K562 (cell line): ENCODE results near the gene HOXB3. TPM values are rescaled to one million over a fixed set of nuclear protein-coding genes. Genes with fewer than 3 reads are reported as not detected.

ENCODE experiments used
- C11orf30 ChIP-seq: fragments of 450-650 bp; IDR thresholded peaks from 2 replicates; pipeline ENCODE4 v1.6.1; 2016; ENCODE audit warnings: low read depth, mild to moderate bottlenecking
- CBFA2T2 ChIP-seq: fragments of 450-650 bp; conservative IDR thresholded peaks from 2 replicates; pipeline ENCODE4 v1.6.1; 2017; ENCODE audit warnings: mild to moderate bottlenecking
- CBFB ChIP-seq: sonication (generic); formaldehyde crosslinking; IDR thresholded peaks from 2 replicates; pipeline ENCODE4 v1.4.0; 2020; ENCODE audit warnings: mild to moderate bottlenecking, missing genetic modification reagents
- CEBPB ChIP-seq: fragments of 450-650 bp; IDR thresholded peaks from 2 replicates; pipeline ENCODE4 v1.6.1; 2016; ENCODE audit warnings: missing genetic modification characterization, missing compliant biosample characterization
- CREBBP ChIP-seq: IDR thresholded peaks from one replicate; pipeline ENCODE4 v1.6.1; 2012; ENCODE audit warnings: low read depth, mild to moderate bottlenecking, control low read depth, inconsistent platforms, low read length
- CREM ChIP-seq: IDR thresholded peaks from 2 replicates; pipeline ENCODE4 v1.6.1; 2014; ENCODE audit warnings: antibody characterized with exemption, low read depth
- DACH1 ChIP-seq: fragments of 450-650 bp; IDR thresholded peaks from 2 replicates; pipeline ENCODE4 v1.6.1; 2018; ENCODE audit not compliant: partially characterized antibody
- ETV5 ChIP-seq: sonication (generic); formaldehyde crosslinking; IDR thresholded peaks from 2 replicates; pipeline ENCODE4 v1.4.0; 2020; ENCODE audit warnings: low read depth, mild to moderate bottlenecking, missing genetic modification reagents
- FOXA3 ChIP-seq, 2 experiments: fragments of 450-650 bp in 1 of 2; sonication (generic) in 1 of 2; formaldehyde crosslinking; IDR thresholded peaks in 1 of 2; conservative IDR thresholded peaks in 1 of 2; 2 replicates each; pipeline versions ENCODE4 v1.4.0 to v1.8.0; 2020 to 2022; ENCODE audit warnings: mild to moderate bottlenecking in 2 of 2, missing genetic modification reagents in 1 of 2
- FUS ChIP-seq: fragments of 200-400 bp; formaldehyde crosslinking; optimal IDR thresholded peaks from 2 replicates; pipeline ENCODE3; 2017; ENCODE audit warnings: low read depth, low read length
- KHSRP ChIP-seq: fragments of 450-650 bp; IDR thresholded peaks from 2 replicates; pipeline ENCODE4 v1.6.1; 2017
- KLF10 ChIP-seq: fragments of 250-450 bp; sonication (Bioruptor Pico); IDR thresholded peaks from 2 replicates; pipeline ENCODE4 v1.6.1; 2021; ENCODE audit warnings: matching md5 sums
- LARP7 ChIP-seq: fragments of 450-650 bp; IDR thresholded peaks from 2 replicates; pipeline ENCODE4 v1.6.1; 2016
- MEIS2 ChIP-seq: fragments of 450-650 bp; IDR thresholded peaks from 2 replicates; pipeline ENCODE4 v1.6.1; 2014; ENCODE audit warnings: mild to moderate bottlenecking; ENCODE audit not compliant: partially characterized antibody
- NCOR1 ChIP-seq: fragments of 450-650 bp; IDR thresholded peaks from 2 replicates; pipeline ENCODE4 v1.6.1; 2016; ENCODE audit warnings: mild to moderate bottlenecking, moderate library complexity
- NFATC3 ChIP-seq: fragments of 450-650 bp; IDR thresholded peaks from 2 replicates; pipeline ENCODE4 v1.6.1; 2017; ENCODE audit warnings: mild to moderate bottlenecking
- NFE2L1 ChIP-seq: fragments of 450-650 bp; IDR thresholded peaks from 2 replicates; pipeline ENCODE4 v1.6.1; 2016; ENCODE audit warnings: missing genetic modification characterization, low read depth, mild to moderate bottlenecking, missing compliant biosample characterization, moderate library complexity, borderline replicate concordance
- NR2C2 ChIP-seq, 2 experiments: fragments of 200-800 bp in 1 of 2; sonication (Bioruptor generic) in 1 of 2; sonication (generic) in 1 of 2; formaldehyde crosslinking in 1 of 2; IDR thresholded peaks; 2 replicates each; pipeline versions ENCODE4 v1.6.1 to v1.8.0; 2016 to 2022; ENCODE audit warnings: mild to moderate bottlenecking in 1 of 2, missing compliant biosample characterization in 1 of 2, missing genetic modification characterization in 1 of 2, missing genetic modification reagents in 1 of 2
- PTBP1 ChIP-seq: fragments of 200-400 bp; formaldehyde crosslinking; IDR thresholded peaks from 2 replicates; pipeline ENCODE4 v1.6.1; 2017; ENCODE audit warnings: low read depth, low read length
- RB1 ChIP-seq: fragments of 450-650 bp; IDR thresholded peaks from 2 replicates; pipeline ENCODE4 v1.6.1; 2017; ENCODE audit warnings: low read depth, mild to moderate bottlenecking
- SMAD4 ChIP-seq: fragments of 250-450 bp; sonication (Bioruptor Pico); conservative IDR thresholded peaks from 2 replicates; pipeline ENCODE4 v1.8.0; 2021; ENCODE audit warnings: inconsistent platforms, mild to moderate bottlenecking, moderate library complexity
- ZFPM2 ChIP-seq: fragments of 250-450 bp; sonication (Bioruptor Pico); IDR thresholded peaks from 2 replicates; pipeline ENCODE4 v1.5.1; 2022; ENCODE audit warnings: mild to moderate bottlenecking
- ZNF121 ChIP-seq: sonication (generic); formaldehyde crosslinking; conservative IDR thresholded peaks from 2 replicates; pipeline ENCODE4 v1.8.0; 2022; ENCODE audit warnings: missing genetic modification reagents
- ZNF133 ChIP-seq: fragments of 250-450 bp; sonication (Bioruptor Pico); IDR thresholded peaks from 2 replicates; pipeline ENCODE4 v1.4.0; 2020; ENCODE audit warnings: mild to moderate bottlenecking
- ZNF232 ChIP-seq: sonication (generic); formaldehyde crosslinking; IDR thresholded peaks from 2 replicates; pipeline ENCODE4 v1.8.0; 2022; ENCODE audit warnings: mild to moderate bottlenecking, missing genetic modification reagents
- ZNF263 ChIP-seq: sonication (generic); formaldehyde crosslinking; IDR thresholded peaks from 2 replicates; pipeline ENCODE4 v1.8.0; 2022; ENCODE audit warnings: mild to moderate bottlenecking, missing genetic modification reagents, borderline replicate concordance
- polyA plus RNA-seq, 8 experiments: library from polyadenylated mRNA; depleted of rRNA in 4 of 8; stranded (reverse) in 5 of 8; unstranded in 3 of 8; fragments of >200 nt; fragmentation: Nextera tagmentation in 2 of 8; fragmentation: Illumina TruSeq in 1 of 8; extraction: Ambion mirVana in 2 of 8; extraction: Trizol in 1 of 8; gene quantifications; 2 replicates each; pipeline versions ENCODE4 v1.2.1 to v1.2.3, GENCODE V29; 2011 to 2014; ENCODE audit warnings: inconsistent platforms in 1 of 8, missing spikeins in 1 of 8
- total RNA-seq, 7 experiments: library from RNA; depleted of rRNA in 6 of 7; stranded (reverse); fragments of >200 nt in 6 of 7; fragmentation: Illumina TruSeq in 2 of 7; extraction: Trizol in 2 of 7; gene quantifications; 2 replicates each; pipeline versions ENCODE4 v1.2.1 to v1.2.3, GENCODE V29; 2011 to 2021; ENCODE audit warnings: low replicate concordance in 1 of 7
- TF ChIP-seq, protein P1 (sequence below): fragments of 250-450 bp; sonication (Bioruptor Pico); IDR thresholded peaks from 2 replicates; pipeline ENCODE4 v1.4.0; 2020
- TF ChIP-seq, protein P2 (sequence below): sonication (generic); formaldehyde crosslinking; IDR thresholded peaks from 2 replicates; pipeline ENCODE4 v1.8.0; 2022; ENCODE audit warnings: mild to moderate bottlenecking, missing genetic modification reagents
- TF ChIP-seq, protein P3 (sequence below): fragments of 250-450 bp; sonication (Bioruptor Pico); IDR thresholded peaks from 2 replicates; pipeline ENCODE4 v1.6.1; 2021; ENCODE audit warnings: mild to moderate bottlenecking

Gene HOXB3
- total and polyA plus RNA-seq, 9 of the 15 experiments (the other 6 are each of a cell fraction or from before 2014, with no cell fraction given), result 2.4 to 41.3 (median 20.2) TPM

DNA sequence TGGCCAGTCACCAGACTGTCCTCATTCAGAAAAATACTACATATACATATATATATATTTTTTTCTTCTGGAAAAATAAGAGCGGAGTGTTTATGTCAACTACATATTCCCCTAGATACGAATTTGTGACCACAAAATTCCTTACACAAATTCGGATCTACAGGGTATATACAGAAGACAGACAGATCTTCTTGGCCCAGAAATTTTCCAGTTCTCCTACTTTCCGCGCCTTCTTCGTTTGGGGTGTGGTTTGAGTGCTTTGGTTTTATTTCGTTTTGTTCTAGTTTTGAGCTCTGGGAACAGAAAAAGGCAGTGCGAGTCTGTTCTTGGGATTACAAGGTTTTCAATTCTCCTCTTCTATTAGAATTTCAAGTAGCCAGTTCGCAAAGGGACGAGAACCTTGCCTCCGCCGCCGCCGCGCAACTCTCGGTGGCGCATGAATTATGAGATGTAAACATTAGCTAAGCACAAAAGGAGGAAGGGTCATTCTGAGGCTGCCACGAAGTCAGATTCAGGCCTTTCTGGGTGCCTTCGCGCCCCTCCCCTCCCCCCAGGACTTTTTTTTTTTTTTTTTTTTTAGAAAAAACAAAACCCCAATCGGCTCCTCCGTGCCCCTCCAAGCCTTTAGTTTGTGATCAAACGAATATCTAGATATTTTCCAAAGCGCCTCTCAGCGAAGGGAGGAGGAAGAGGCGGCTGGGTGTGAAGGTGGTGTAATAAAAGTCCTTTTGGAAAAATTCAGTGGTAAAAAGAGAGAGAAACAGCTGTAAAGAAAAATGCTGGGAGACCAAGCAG lies 10.1 kb downstream of the HOXB3 start (continued):
- TF ChIP-seq, protein P1, sequence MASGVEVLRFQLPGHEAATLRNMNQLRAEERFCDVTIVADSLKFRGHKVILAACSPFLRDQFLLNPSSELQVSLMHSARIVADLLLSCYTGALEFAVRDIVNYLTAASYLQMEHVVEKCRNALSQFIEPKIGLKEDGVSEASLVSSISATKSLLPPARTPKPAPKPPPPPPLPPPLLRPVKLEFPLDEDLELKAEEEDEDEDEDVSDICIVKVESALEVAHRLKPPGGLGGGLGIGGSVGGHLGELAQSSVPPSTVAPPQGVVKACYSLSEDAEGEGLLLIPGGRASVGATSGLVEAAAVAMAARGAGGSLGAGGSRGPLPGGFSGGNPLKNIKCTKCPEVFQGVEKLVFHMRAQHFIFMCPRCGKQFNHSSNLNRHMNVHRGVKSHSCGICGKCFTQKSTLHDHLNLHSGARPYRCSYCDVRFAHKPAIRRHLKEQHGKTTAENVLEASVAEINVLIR (CRISPR knock-in tag), result no peak
- no peak for TF ChIP-seq ZFPM2 (CRISPR knock-in tag)
- peak; percentile 63; the same call in 1 of the 2 replicates for TF ChIP-seq CREM
- no peak for TF ChIP-seq NCOR1
- TF ChIP-seq CBFB (CRISPR knock-in tag), result no peak
- TF ChIP-seq DACH1, result no peak
- TF ChIP-seq SMAD4 (CRISPR knock-in tag), result peak; percentile 26; the same call in 1 of the 2 replicates
- TF ChIP-seq KLF10 (CRISPR knock-in tag), result no peak
- no peak for TF ChIP-seq NFE2L1 (tag)
- no peak for TF ChIP-seq PTBP1
- no peak for TF ChIP-seq ZNF232 (CRISPR knock-in tag)
- TF ChIP-seq FUS, result no peak
- TF ChIP-seq, protein P2, sequence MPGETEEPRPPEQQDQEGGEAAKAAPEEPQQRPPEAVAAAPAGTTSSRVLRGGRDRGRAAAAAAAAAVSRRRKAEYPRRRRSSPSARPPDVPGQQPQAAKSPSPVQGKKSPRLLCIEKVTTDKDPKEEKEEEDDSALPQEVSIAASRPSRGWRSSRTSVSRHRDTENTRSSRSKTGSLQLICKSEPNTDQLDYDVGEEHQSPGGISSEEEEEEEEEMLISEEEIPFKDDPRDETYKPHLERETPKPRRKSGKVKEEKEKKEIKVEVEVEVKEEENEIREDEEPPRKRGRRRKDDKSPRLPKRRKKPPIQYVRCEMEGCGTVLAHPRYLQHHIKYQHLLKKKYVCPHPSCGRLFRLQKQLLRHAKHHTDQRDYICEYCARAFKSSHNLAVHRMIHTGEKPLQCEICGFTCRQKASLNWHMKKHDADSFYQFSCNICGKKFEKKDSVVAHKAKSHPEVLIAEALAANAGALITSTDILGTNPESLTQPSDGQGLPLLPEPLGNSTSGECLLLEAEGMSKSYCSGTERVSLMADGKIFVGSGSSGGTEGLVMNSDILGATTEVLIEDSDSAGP, result no peak
- TF ChIP-seq, protein P3, sequence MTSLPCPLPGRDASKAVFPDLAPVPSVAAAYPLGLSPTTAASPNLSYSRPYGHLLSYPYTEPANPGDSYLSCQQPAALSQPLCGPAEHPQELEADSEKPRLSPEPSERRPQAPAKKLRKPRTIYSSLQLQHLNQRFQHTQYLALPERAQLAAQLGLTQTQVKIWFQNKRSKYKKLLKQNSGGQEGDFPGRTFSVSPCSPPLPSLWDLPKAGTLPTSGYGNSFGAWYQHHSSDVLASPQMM (CRISPR knock-in tag), result no peak
- no peak for TF ChIP-seq FOXA3 (CRISPR knock-in tag; conservative IDR thresholded peaks at IDR 0.05 in 1 of 2, IDR thresholded peaks at IDR 0.05 in 1 of 2)
- no peak for TF ChIP-seq CBFA2T2
- TF ChIP-seq C11orf30, result no peak
- peak; percentile 84 for TF ChIP-seq MEIS2
- TF ChIP-seq ZNF133 (CRISPR knock-in tag), result no peak
- no peak for TF ChIP-seq ETV5 (CRISPR knock-in tag)
- no peak for TF ChIP-seq ZNF263
- peak; percentile 12; the same call in 1 of the 2 replicates for TF ChIP-seq KHSRP
- TF ChIP-seq ZNF121 (CRISPR knock-in tag), result no peak
- no peak for TF ChIP-seq NR2C2 (CRISPR knock-in tag; IDR thresholded peaks at IDR 0.05)
- TF ChIP-seq NR2C2 (tag; IDR thresholded peaks at IDR 0.05), result 0 out of 2 replicates have a peak, but pooled peaks have one; percentile 29
- no peak for TF ChIP-seq RB1
- TF ChIP-seq NFATC3, result no peak
- TF ChIP-seq LARP7, result no peak
- TF ChIP-seq CEBPB (tag), result no peak
- TF ChIP-seq CREBBP, result no peak
